PFSK-1 (cell line): Measurements from ENCODE around the gene FAIM2.

Experiments
- POLR2AphosphoS5 ChIP-seq: IDR thresholded peaks from 2 replicates; pipeline ENCODE4 v1.6.1; 2012; ENCODE audit warnings: low read depth, mild to moderate bottlenecking, control low read depth, low read length, moderate library complexity
- SIN3A ChIP-seq: IDR thresholded peaks from 2 replicates; pipeline ENCODE4 v1.6.1; 2012; ENCODE audit warnings: mild to moderate bottlenecking, low read length, moderate library complexity, borderline replicate concordance; ENCODE audit not compliant: insufficient read depth
- TAF1 ChIP-seq: IDR thresholded peaks from 2 replicates; pipeline ENCODE4 v1.6.1; 2012; ENCODE audit warnings: low read length, control low read depth, borderline replicate concordance; ENCODE audit not compliant: insufficient read depth

DNA sequence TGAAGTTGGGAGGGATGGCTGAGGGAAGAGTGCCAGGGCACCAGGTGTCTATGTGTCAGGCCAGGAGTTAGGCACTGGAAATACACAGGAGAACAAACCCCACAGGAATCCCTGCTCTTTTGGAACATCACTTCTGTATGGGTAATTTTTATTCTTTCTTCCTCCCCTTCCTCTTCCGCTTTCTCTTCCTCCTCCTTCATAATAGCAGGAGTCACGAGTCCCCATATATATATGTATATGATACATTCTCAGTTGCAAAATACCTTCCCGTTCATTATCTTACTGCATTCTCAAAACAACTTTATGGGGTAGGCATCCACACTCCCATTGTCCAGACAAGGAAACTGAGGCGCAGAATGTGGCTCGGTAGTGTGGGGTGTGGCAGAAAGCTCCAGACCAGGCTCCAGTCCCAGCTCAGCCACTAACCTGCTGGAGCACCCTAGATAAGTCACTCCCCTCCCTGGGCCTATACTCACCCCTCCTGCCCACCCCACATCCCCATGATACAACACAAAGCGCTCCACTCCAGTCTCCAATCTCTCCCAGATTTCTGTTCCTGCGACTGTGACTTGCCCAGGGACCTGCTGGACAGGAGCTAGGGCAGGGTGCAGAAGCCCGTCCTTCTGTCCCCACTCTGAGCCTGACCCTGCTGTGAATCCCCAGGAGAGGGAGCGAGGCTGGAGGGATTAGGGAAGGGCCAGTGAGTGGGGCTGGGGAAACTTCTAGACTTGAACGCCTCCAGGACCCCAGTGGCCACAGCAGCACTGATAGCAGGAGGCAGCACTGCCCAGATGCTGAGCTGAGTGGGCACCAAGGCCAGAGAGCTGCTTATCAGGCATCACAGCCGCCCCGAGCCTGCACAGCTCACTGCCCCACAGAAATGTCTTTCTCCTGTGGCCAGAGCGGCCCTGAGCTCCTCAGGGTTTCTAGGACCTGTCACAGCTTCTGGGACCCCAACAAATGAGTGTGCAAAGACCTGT, 45.5 kb upstream of the FAIM2 start:
- TF ChIP-seq POLR2AphosphoS5 (no peak), TAF1 (no peak), SIN3A (no peak)
